HCT116 (cell line): Measurements from ENCODE around the gene PTPRR. TPM values are rescaled to one million over a fixed set of nuclear protein-coding genes. Genes with fewer than 3 reads are reported as not detected.

ENCODE experiments used
- ATAC-seq: fragments of 200-7000 bp; cut with Tn5 transposase; 2 replicates; pipeline ENCODE4 v1.9.1; 2020; ENCODE audit warnings: mild to moderate bottlenecking, moderate library complexity
- BruUV-seq: library from RNA; stranded (reverse); fragments of 400-500 nt; replicated peaks from 2 replicates; lab custom pipeline; 2021; lab: Mats Ljungman, UMichigan
- CTCF ChIA-PET: fragments of 300-600 bp; sonication (Branson Sonifier 250); formaldehyde crosslinking; loops from one replicate; lab custom pipeline; 2021; ENCODE audit warnings: antibody characterized with exemption; lab: Charles Lee
- POLR2A ChIA-PET: fragments of 300-600, 350-600 bp; sonication (Branson Sonifier 250); formaldehyde crosslinking; loops from one replicate; lab custom pipeline; 2021; ENCODE audit warnings: antibody characterized with exemption; lab: Charles Lee
- RAD21 ChIA-PET, 2 experiments: fragments of 300-600 bp; sonication (Branson Sonifier 250); formaldehyde crosslinking; loops; one replicate each; lab custom pipeline; 2023; ENCODE audit warnings: low total read pairs in 2 of 2; ENCODE audit not compliant: uncharacterized antibody in 2 of 2, unreplicated experiment in 2 of 2, low non-redundant PET in 1 of 2; lab: Charles Lee
- DNase-seq: peaks from one replicate; pipeline ENCODE4 v3.0.0-alpha.2; 2010; ENCODE audit warnings: low read depth, low spot score
- H2AFZ ChIP-seq: fragments of 200-600 bp; shearing (Covaris generic), sonication (generic); 2 replicates; pipeline ENCODE4 v1.6.1; 2017; ENCODE audit warnings: low read depth, mixed run types, mixed read lengths, antibody characterized with exemption, low read length; ENCODE audit not compliant: poor library complexity, severe bottlenecking
- H3K27ac ChIP-seq: 2 replicates; pipeline ENCODE4 v1.5.1; 2012; ENCODE audit warnings: low read depth, low read length
- H3K27me3 ChIP-seq: fragments of 200-600 bp; sonication (generic); 2 replicates; pipeline ENCODE4 v1.6.1; 2016; ENCODE audit warnings: mixed run types, low read length, mixed read lengths; ENCODE audit not compliant: insufficient read depth
- H3K36me3 ChIP-seq, 2 experiments: fragments of 200-500 bp in 1 of 2; fragments of 200-600 bp in 1 of 2; sonication (Bioruptor generic) in 1 of 2; sonication (generic) in 1 of 2; 2 replicates each; pipeline versions ENCODE4 v1.5.1 to v1.6.1; 2014 to 2016; ENCODE audit warnings: low read length in 2 of 2, inconsistent platforms in 1 of 2, mixed read lengths in 1 of 2, mixed run types in 1 of 2; ENCODE audit not compliant: insufficient read depth in 2 of 2, control insufficient read depth in 1 of 2
- H3K4me1 ChIP-seq, 2 experiments: fragments of 200-600 bp in 1 of 2; sonication (generic) in 1 of 2; 2 replicates each; pipeline versions ENCODE4 v1.5.1 to v1.6.1; 2012 to 2017; ENCODE audit warnings: low read length in 2 of 2, inconsistent platforms in 1 of 2, mild to moderate bottlenecking in 1 of 2, mixed read lengths in 1 of 2, mixed run types in 1 of 2, moderate library complexity in 1 of 2; ENCODE audit not compliant: insufficient read depth in 2 of 2, control insufficient read depth in 1 of 2
- H3K4me2 ChIP-seq: fragments of 200-600 bp; sonication (generic); 2 replicates; pipeline ENCODE4 v1.6.1; 2017; ENCODE audit warnings: mixed run types, low read length, mixed read lengths
- H3K4me3 ChIP-seq, 2 experiments: fragments of 200-600 bp in 1 of 2; sonication (generic) in 1 of 2; replicated peaks in 1 of 2; 2 replicates each; pipeline ENCODE4 v1.5.1; 2011 to 2016; ENCODE audit warnings: low read length in 2 of 2, control low read depth in 1 of 2, low read depth in 1 of 2, mild to moderate bottlenecking in 1 of 2, mixed read lengths in 1 of 2, mixed run types in 1 of 2
- H3K79me2 ChIP-seq: fragments of 200-600 bp; sonication (generic); 2 replicates; pipeline ENCODE4 v1.6.1; 2017; ENCODE audit warnings: mild to moderate bottlenecking, mixed run types, low read length, moderate library complexity, mixed read lengths; ENCODE audit not compliant: insufficient read depth
- H3K9ac ChIP-seq: fragments of 200-600 bp; sonication (generic); 2 replicates; pipeline ENCODE4 v1.6.1; 2016; ENCODE audit warnings: low read length, mixed read lengths
- H3K9me2 ChIP-seq: fragments of 200-600 bp; sonication (generic), shearing (Covaris generic); 2 replicates; pipeline ENCODE4 v1.6.1; 2017; ENCODE audit warnings: mixed run types, mild to moderate bottlenecking, moderate library complexity; ENCODE audit not compliant: insufficient read depth
- H3K9me3 ChIP-seq, 2 experiments: fragments of 200-500 bp in 1 of 2; fragments of 200-600 bp in 1 of 2; sonication (Bioruptor generic) in 1 of 2; sonication (generic) in 1 of 2; 2 replicates each; pipeline ENCODE4 v1.6.1; 2014 to 2017; ENCODE audit warnings: low read length in 2 of 2, mixed read lengths in 2 of 2, inconsistent platforms in 1 of 2, low read depth in 1 of 2, mild to moderate bottlenecking in 1 of 2, mixed run types in 1 of 2, moderate library complexity in 1 of 2; ENCODE audit not compliant: control insufficient read depth in 1 of 2, insufficient read depth in 1 of 2
- H4K20me1 ChIP-seq: fragments of 200-600 bp; sonication (generic), shearing (Covaris generic); 2 replicates; pipeline ENCODE4 v1.6.1; 2017; ENCODE audit warnings: mixed run types, mild to moderate bottlenecking, moderate library complexity; ENCODE audit not compliant: insufficient read depth
- ELF1 ChIP-seq: IDR thresholded peaks from 2 replicates; pipeline ENCODE4 v1.6.1; 2012; ENCODE audit warnings: low read depth, borderline replicate concordance
- JUND ChIP-seq: IDR thresholded peaks from 2 replicates; pipeline ENCODE4 v1.6.1; 2012
- MAX ChIP-seq: IDR thresholded peaks from 2 replicates; pipeline ENCODE4 v1.6.1; 2012
- ZFX ChIP-seq: fragments of 450-650 bp; IDR thresholded peaks from 2 replicates; pipeline ENCODE4 v1.6.1; 2017
- intact Hi-C: fragments of 100-400 bp; cut with micrococcal nuclease; formaldehyde crosslinking; loops from 2 replicates; pipeline ENCODE4 v1.10.0; 2022
- total RNA-seq: library from RNA; stranded (reverse); gene quantifications from one replicate; pipeline ENCODE4 v1.2.1, GENCODE V29; 2021; ENCODE audit not compliant: unreplicated experiment
- TF ChIP-seq, protein P1 (sequence below), 3 experiments: fragments of 200-600 bp in 1 of 3; sonication (generic) in 1 of 3; IDR thresholded peaks in 2 of 3; conservative IDR thresholded peaks in 1 of 3; 2 replicates each; pipeline ENCODE4 v1.5.1; 2012 to 2017; ENCODE audit warnings: low read depth in 2 of 3, low read length in 2 of 3, antibody characterized with exemption in 1 of 3, borderline replicate concordance in 1 of 3, control low read depth in 1 of 3, mild to moderate bottlenecking in 1 of 3, mixed read lengths in 1 of 3, mixed run types in 1 of 3, moderate library complexity in 1 of 3; ENCODE audit not compliant: insufficient read depth in 1 of 3

PTPRR gene
- total RNA-seq, 1 experiment from 2014 or later: 0.27 TPM

- H3K9me3 ChIP-seq: no peaks in the 10 kb centered on the region
- ChIA-PET POLR2A (no interaction called here), RAD21 (no interaction called here), CTCF (no interaction called here)
- no peak overlapping the region for H3K27ac ChIP-seq
- BruUV-seq: no TSS peak
- no peaks in the 10 kb centered on the region for H3K27me3 ChIP-seq
- H3K4me3 ChIP-seq: no peak overlapping the region
- ATAC-seq: no peak
- no peak for DNase-seq
- no peaks in the 10 kb centered on the region for H3K79me2 ChIP-seq
- intact Hi-C loops: no loop called here
- no peak overlapping the region for H3K4me2 ChIP-seq
- H3K9me2 ChIP-seq: no peaks in the 10 kb centered on the region
- no peaks in the 10 kb centered on the region for H3K36me3 ChIP-seq
- H3K4me1 ChIP-seq: no peaks in the 10 kb centered on the region
- H4K20me1 ChIP-seq: no peaks in the 10 kb centered on the region
- H2AFZ ChIP-seq: no peak overlapping the region
- TF ChIP-seq JUND: no peak
- no peak for TF ChIP-seq MAX
- TF ChIP-seq ZFX: no peak
- no peak overlapping the region for H3K9ac ChIP-seq
Observed at GRCh38 chr12:70966046-70966445, 45.5 kb upstream of the PTPRR start.

DNA sequence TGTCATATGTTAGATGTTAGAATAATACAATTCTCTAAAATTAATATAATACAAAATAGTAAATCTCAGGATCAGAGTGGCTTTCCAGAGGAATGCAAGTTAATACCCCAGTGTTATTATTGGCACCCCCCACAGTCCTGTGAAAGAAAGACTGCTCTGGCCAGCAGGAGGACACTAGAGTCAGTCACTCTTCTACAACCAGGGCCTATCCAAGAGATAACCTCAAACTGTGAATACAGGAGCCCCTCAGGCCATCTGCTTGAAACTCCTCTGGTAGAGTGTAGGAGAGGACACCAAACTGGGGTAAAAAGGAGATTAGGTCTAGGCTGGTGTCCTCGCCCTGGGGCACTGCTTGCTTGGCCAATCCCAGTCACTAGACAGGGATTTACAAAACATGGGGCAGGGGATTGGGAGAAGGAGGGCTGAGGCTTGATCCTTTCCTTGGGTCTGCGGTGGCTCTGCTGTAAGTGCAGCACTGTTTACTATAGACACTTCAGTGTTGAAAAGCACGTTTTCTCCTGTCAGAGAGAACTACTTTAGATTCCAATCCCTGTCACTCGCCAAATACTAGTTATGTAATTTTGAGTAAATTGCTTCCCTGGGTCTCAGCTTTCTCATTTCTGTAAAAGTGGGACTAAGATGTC lies 44.5 kb upstream of the PTPRR start:
- CTCF ChIA-PET: no interaction called here
- RAD21 ChIA-PET: no interaction called here
- no peak for ATAC-seq
- TF ChIP-seq ELF1: no peak
- TF ChIP-seq, protein P1, sequence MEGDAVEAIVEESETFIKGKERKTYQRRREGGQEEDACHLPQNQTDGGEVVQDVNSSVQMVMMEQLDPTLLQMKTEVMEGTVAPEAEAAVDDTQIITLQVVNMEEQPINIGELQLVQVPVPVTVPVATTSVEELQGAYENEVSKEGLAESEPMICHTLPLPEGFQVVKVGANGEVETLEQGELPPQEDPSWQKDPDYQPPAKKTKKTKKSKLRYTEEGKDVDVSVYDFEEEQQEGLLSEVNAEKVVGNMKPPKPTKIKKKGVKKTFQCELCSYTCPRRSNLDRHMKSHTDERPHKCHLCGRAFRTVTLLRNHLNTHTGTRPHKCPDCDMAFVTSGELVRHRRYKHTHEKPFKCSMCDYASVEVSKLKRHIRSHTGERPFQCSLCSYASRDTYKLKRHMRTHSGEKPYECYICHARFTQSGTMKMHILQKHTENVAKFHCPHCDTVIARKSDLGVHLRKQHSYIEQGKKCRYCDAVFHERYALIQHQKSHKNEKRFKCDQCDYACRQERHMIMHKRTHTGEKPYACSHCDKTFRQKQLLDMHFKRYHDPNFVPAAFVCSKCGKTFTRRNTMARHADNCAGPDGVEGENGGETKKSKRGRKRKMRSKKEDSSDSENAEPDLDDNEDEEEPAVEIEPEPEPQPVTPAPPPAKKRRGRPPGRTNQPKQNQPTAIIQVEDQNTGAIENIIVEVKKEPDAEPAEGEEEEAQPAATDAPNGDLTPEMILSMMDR (IDR thresholded peaks at IDR 0.05 in 2 of 3, conservative IDR thresholded peaks at IDR 0.05 in 1 of 3; ENCODE audit: borderline replicate concordance in 1 of 3, insufficient read depth in 1 of 3, low read depth in 2 of 3, low read length in 2 of 3): 0 out of 6 replicates have a peak, but pooled peaks of 1 of the 3 experiments have one; percentile 14
- TF ChIP-seq, all 23 proteins: peak for 1
- Histone ChIP-seq H3K79me2 (no peaks in the 10 kb centered on the region), H3K4me2 (no peak overlapping the region), H3K4me3 (no peak overlapping the region), H3K27me3 (no peaks in the 10 kb centered on the region), H2AFZ (no peak overlapping the region), H3K4me1 (no peaks in the 10 kb centered on the region), H4K20me1 (no peaks in the 10 kb centered on the region), H3K9me2 (no peaks in the 10 kb centered on the region), H3K9me3 (no peaks in the 10 kb centered on the region), H3K36me3 (no peaks in the 10 kb centered on the region), H3K27ac (no peak overlapping the region), H3K9ac (no peak overlapping the region)
- POLR2A ChIA-PET: no interaction called here
- DNase-seq: no peak
- intact Hi-C loops: no loop called here
- BruUV-seq: no TSS peak
